ENCODE data around the gene ZNF692. TPM values are rescaled to one million over a fixed set of nuclear protein-coding genes. Genes with fewer than 3 reads are reported as not detected.
"Not testable (repeated sequence)": the region's sequence is repeated elsewhere in the genome, so short reads cannot be mapped to it uniquely, and the experiment has no call there.

ZNF692 gene
- total RNA-seq, 3 donors from 2014 or later: 11.5 to 84.3 (median 77.7) TPM

GRCh38 chr1:248884632-248885295 lies 25.9 kb upstream of the ZNF692 start:
- H3K27ac ChIP-seq: no peak overlapping the region
- H3K4me3 ChIP-seq: no peak overlapping the region
- TF ChIP-seq POLR2AphosphoS5 (IDR thresholded peaks at IDR 0.05): no peak
- no peak for TF ChIP-seq POLR2A (IDR thresholded peaks at IDR 0.05)
- no peak for TF ChIP-seq CTCF (IDR thresholded peaks at IDR 0.05)
- DNase-seq (ENCODE audit: low spot score in 2 of 2): no peak
- no peaks in the 10 kb centered on the region for H3K36me3 ChIP-seq
- H3K27me3 ChIP-seq: no peaks in the 10 kb centered on the region
- H3K9me3 ChIP-seq: no peaks in the 10 kb centered on the region
- intact Hi-C loops (cut with DNase I; ENCODE audit: low total_unique reads): no loop called here
- H3K4me1 ChIP-seq: no peaks in the 10 kb centered on the region

- H3K4me3 ChIP-seq; intact Hi-C loops (cut with DNase I; ENCODE audit: low total_unique reads): not testable (repeated sequence)
Observed at GRCh38 chr1:248882427-248882826, 23.5 kb upstream of the ZNF692 start.

GRCh38 chr1:248881261-248881660 lies 22.4 kb upstream of the ZNF692 start:
- H3K9me3 ChIP-seq: no peaks in the 10 kb centered on the region
- TF ChIP-seq CTCF (IDR thresholded peaks at IDR 0.05) (no peak), POLR2A (IDR thresholded peaks at IDR 0.05) (no peak), POLR2AphosphoS5 (IDR thresholded peaks at IDR 0.05) (no peak)
- H3K4me3 ChIP-seq: no peak overlapping the region
- no peak overlapping the region for H3K27ac ChIP-seq
- DNase-seq (ENCODE audit: low spot score in 2 of 2): no peak
- H3K27me3 ChIP-seq: no peaks in the 10 kb centered on the region
- no peaks in the 10 kb centered on the region for H3K36me3 ChIP-seq
- no peaks in the 10 kb centered on the region for H3K4me1 ChIP-seq
- intact Hi-C loops (cut with DNase I; ENCODE audit: low total_unique reads): no loop called here

More at GRCh38 chr1:248882427-248882826, 23.5 kb upstream of the ZNF692 start:
- not testable (repeated sequence) for H3K9me3 ChIP-seq; H3K4me1 ChIP-seq; H3K27ac ChIP-seq; H3K27me3 ChIP-seq; H3K36me3 ChIP-seq; DNase-seq (ENCODE audit: low spot score in 2 of 2)

GRCh38 chr1:248873993-248874533 lies 15.2 kb upstream of the ZNF692 start:
- DNase-seq (ENCODE audit: low spot score in 2 of 2): peak; percentile 68 to 72

GRCh38 chr1:248873409-248873992 lies 14.6 kb upstream of the ZNF692 start:
- Histone ChIP-seq H3K4me3 (peak overlapping the region; percentile 65 to 84 (median 79)), H3K4me1 (peaks cover 0 to 3% of the 10 kb centered on the region in 2 donors), H3K9me3 (no peaks in the 10 kb centered on the region), H3K27ac (peak overlapping the region; percentile 97 to 99), H3K27me3 (no peaks in the 10 kb centered on the region), H3K36me3 (no peaks in the 10 kb centered on the region)
- peak; percentile 96 for DNase-seq (ENCODE audit: low spot score in 2 of 2)
- TF ChIP-seq POLR2AphosphoS5 (IDR thresholded peaks at IDR 0.05) (peak; percentile 21 to 84 (median 80)), POLR2A (IDR thresholded peaks at IDR 0.05) (peak; percentile 26), CTCF (IDR thresholded peaks at IDR 0.05) (no peak)
- intact Hi-C loops (cut with DNase I; ENCODE audit: low total_unique reads): no loop called here

More at GRCh38 chr1:248873993-248874533, 15.2 kb upstream of the ZNF692 start:
- H3K4me3 ChIP-seq: peak overlapping the region; percentile 65 to 84 (median 79)
- intact Hi-C loops (cut with DNase I; ENCODE audit: low total_unique reads): no loop called here
- H3K27me3 ChIP-seq: no peaks in the 10 kb centered on the region
- H3K36me3 ChIP-seq: no peaks in the 10 kb centered on the region
- TF ChIP-seq CTCF (IDR thresholded peaks at IDR 0.05) (no peak), POLR2A (IDR thresholded peaks at IDR 0.05) (no peak), POLR2AphosphoS5 (IDR thresholded peaks at IDR 0.05) (peak in 2 of 3 donors; percentile 34 to 62)
- peaks cover 0 to 3% of the 10 kb centered on the region in 2 donors for H3K4me1 ChIP-seq
- no peaks in the 10 kb centered on the region for H3K9me3 ChIP-seq
- H3K27ac ChIP-seq: peak overlapping the region; percentile 97 to 99

Measured in breast epithelium (tissue), 4 donors.